RPMI8226 (cell line): ENCODE data around the gene TFAM.
"Not testable (repeated sequence)": the region's sequence is repeated elsewhere in the genome, so short reads cannot be mapped to it uniquely, and the experiment has no call there.

Experiments used
- DNase-seq: peaks from one replicate; pipeline ENCODE4 v3.0.0-alpha.2; 2015

TFAM gene

GRCh38 chr10:58373442-58373827, 11.8 kb upstream of the TFAM start:
- DNase-seq = no peak

GRCh38 chr10:58382489-58382995, 2.7 kb upstream of the TFAM start:
- DNase-seq = no peak

- peak; percentile 19 for DNase-seq
These were observed 1.1 kb upstream of the TFAM start for GRCh38 chr10:58384095-58384494.

- DNase-seq = no peak
These were observed 639 bp upstream of the TFAM start for GRCh38 chr10:58384544-58384998.

- DNase-seq = peak; percentile 22
These were observed 538 bp downstream of the TFAM start for GRCh38 chr10:58385784-58386112.

GRCh38 chr10:58389024-58389423, 3.8 kb downstream of the TFAM start:
- DNase-seq = no peak

GRCh38 chr10:58393317-58393716, 8.1 kb downstream of the TFAM start:
- no peak for DNase-seq

GRCh38 chr10:58394471-58394870, 9.3 kb downstream of the TFAM start:
- DNase-seq = no peak

- DNase-seq = no peak
These were observed 10.8 kb downstream of the TFAM start for GRCh38 chr10:58396057-58396456.

- no peak for DNase-seq
These were observed 12.6 kb downstream of the TFAM start for GRCh38 chr10:58397830-58398229.

- DNase-seq = no peak
These were observed 14.2 kb downstream of the TFAM start for GRCh38 chr10:58399410-58399809.

GRCh38 chr10:58400609-58401008, 15.4 kb downstream of the TFAM start:
- DNase-seq = no peak

GRCh38 chr10:58404001-58404400, 18.8 kb downstream of the TFAM start:
- DNase-seq = no peak

- DNase-seq = no peak
These were observed 24.9 kb downstream of the TFAM start for GRCh38 chr10:58409956-58410610.

- DNase-seq = no peak
These were observed 27.3 kb downstream of the TFAM start for GRCh38 chr10:58412502-58412961.

- no peak for DNase-seq
These were observed 29.2 kb downstream of the TFAM start for GRCh38 chr10:58414270-58415041.

- DNase-seq = no peak
These were observed 30.5 kb downstream of the TFAM start for GRCh38 chr10:58415757-58416156.

GRCh38 chr10:58417902-58418301, 32.7 kb downstream of the TFAM start:
- not testable (repeated sequence) for DNase-seq

GRCh38 chr10:58424176-58424575, 39.0 kb downstream of the TFAM start:
- no peak for DNase-seq

GRCh38 chr10:58428436-58428835, 43.2 kb downstream of the TFAM start:
- not testable (repeated sequence) for DNase-seq

GRCh38 chr10:58431903-58432302, 46.7 kb downstream of the TFAM start:
- no peak for DNase-seq

- DNase-seq = no peak
These were observed 47.9 kb downstream of the TFAM start for GRCh38 chr10:58433066-58433465.

- no peak for DNase-seq
These were observed 48.4 kb downstream of the TFAM start for GRCh38 chr10:58433571-58433970.

- DNase-seq = peak; percentile 23
These were observed 50.2 kb downstream of the TFAM start for GRCh38 chr10:58435297-58435985.
